Brain microvascular endothelial cell (primary cell): ENCODE data around the gene B4GALNT4.
"Not testable (repeated sequence)": the region's sequence is repeated elsewhere in the genome, so short reads cannot be mapped to it uniquely, and the experiment has no call there.

Experiments
- DNase-seq: peaks from one replicate; pipeline ENCODE4 v3.0.0-alpha.2; 2020
- H3K27ac ChIP-seq: fragments of 250-450 bp; sonication (Bioruptor Pico); 2 replicates; pipeline ENCODE4 v1.5.1; 2020; ENCODE audit warnings: mild to moderate bottlenecking, moderate library complexity
- H3K27me3 ChIP-seq: fragments of 250-450 bp; sonication (Bioruptor Pico); replicated peaks from 2 replicates; pipeline ENCODE4 v1.5.1; 2020; ENCODE audit warnings: mild to moderate bottlenecking
- H3K36me3 ChIP-seq: fragments of 250-450 bp; sonication (Bioruptor Pico); replicated peaks from 2 replicates; pipeline ENCODE4 v1.5.1; 2020; ENCODE audit warnings: mild to moderate bottlenecking
- H3K4me3 ChIP-seq: 2 replicates; pipeline ENCODE4 v1.5.1; 2011; ENCODE audit warnings: low read depth, mild to moderate bottlenecking, control low read depth, low read length, moderate library complexity
- in situ Hi-C: cut with HindIII; loops from 2 replicates; pipeline ENCODE4 v1.10.0; 2017; ENCODE audit warnings: low sequenced_read_pairs, low pct_ligation_motif_present
- TF ChIP-seq, protein P1 (sequence below): IDR thresholded peaks from 2 replicates; pipeline ENCODE4 v1.5.1; 2011; ENCODE audit warnings: low read depth, mild to moderate bottlenecking, moderate library complexity, low read length, control low read depth, inconsistent platforms; ENCODE audit errors: missing control alignments

The B4GALNT4 gene

DNA sequence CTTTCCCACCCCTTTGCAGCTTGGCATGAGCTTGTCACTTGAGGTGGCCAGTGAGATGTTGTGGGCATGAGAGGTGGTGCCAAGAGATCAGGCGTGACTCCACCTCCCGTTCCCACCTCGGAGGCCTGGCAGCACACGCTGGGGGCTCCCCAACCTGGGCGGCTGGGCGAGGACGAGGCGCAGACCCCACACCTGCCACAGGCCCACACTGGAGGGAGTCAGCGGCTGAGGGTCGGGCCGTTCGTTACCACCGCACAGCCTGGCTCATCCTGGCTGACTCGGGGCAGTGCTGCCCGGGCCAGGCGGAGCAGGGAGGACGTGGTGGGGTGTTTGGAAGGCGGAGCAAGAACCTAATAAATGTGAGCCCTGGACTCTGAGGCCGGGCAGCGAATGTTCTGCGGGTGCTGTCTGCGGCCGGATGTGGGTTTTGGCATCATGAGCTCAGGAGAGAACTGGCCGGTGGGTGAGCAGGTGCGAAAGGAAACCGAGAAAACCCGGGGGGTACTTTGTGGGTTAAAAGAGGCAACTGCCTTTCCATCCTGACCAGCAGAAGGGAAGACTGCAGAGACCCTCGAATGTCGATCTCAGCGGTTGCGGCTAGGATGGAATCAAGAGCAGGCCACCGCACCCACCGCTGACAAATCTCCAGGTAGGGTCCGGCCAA, 38.5 kb upstream of the B4GALNT4 start:
- no peaks in the 10 kb centered on the region for H3K27me3 ChIP-seq
- H3K27ac ChIP-seq, result no peak overlapping the region
- TF ChIP-seq, protein P1, sequence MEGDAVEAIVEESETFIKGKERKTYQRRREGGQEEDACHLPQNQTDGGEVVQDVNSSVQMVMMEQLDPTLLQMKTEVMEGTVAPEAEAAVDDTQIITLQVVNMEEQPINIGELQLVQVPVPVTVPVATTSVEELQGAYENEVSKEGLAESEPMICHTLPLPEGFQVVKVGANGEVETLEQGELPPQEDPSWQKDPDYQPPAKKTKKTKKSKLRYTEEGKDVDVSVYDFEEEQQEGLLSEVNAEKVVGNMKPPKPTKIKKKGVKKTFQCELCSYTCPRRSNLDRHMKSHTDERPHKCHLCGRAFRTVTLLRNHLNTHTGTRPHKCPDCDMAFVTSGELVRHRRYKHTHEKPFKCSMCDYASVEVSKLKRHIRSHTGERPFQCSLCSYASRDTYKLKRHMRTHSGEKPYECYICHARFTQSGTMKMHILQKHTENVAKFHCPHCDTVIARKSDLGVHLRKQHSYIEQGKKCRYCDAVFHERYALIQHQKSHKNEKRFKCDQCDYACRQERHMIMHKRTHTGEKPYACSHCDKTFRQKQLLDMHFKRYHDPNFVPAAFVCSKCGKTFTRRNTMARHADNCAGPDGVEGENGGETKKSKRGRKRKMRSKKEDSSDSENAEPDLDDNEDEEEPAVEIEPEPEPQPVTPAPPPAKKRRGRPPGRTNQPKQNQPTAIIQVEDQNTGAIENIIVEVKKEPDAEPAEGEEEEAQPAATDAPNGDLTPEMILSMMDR, result no peak
- no peak for DNase-seq
- in situ Hi-C loops, result no loop called here
- H3K36me3 ChIP-seq, result no peaks in the 10 kb centered on the region
- no peak overlapping the region for H3K4me3 ChIP-seq

DNA sequence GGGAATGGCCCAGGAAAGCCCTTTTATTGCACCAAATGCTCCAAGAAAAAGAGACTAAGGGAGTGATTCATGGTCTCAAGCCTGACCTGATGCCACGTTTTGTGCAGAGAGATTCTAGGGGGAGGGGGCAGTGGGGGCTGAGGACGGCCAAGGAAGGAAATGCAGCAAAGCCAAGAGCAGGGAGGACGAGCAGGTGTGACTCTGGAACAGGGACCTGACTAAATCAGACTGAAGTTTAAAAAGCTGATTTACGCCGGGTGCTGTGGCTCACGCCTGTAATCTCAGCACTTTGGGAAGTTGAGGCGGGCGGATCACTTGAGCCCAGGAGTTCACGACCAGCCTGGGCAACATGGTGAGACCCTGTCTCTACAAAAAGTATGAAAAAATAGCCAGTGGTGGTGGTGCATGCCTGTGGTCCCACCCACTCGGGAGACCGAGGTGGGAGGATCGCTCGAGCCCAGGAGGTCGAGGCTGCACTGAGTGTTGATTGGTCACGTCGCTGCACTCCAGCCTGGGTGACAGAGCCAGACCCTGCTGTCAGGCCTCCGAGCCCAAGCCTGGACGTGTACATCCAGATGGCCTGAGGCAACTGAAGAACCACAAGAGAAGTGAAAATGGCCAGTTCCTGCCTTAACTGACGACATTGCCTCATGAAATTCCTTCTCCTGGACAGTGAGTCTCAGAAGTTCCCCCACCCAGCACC, 37.8 kb upstream of the B4GALNT4 start:
- H3K27me3 ChIP-seq, result no peaks in the 10 kb centered on the region
- no peaks in the 10 kb centered on the region for H3K36me3 ChIP-seq
- no peak for DNase-seq
- in situ Hi-C loops, result no loop called here
- no peak overlapping the region for H3K27ac ChIP-seq
- TF ChIP-seq, protein P1, result no peak
- H3K4me3 ChIP-seq, result no peak overlapping the region

DNA sequence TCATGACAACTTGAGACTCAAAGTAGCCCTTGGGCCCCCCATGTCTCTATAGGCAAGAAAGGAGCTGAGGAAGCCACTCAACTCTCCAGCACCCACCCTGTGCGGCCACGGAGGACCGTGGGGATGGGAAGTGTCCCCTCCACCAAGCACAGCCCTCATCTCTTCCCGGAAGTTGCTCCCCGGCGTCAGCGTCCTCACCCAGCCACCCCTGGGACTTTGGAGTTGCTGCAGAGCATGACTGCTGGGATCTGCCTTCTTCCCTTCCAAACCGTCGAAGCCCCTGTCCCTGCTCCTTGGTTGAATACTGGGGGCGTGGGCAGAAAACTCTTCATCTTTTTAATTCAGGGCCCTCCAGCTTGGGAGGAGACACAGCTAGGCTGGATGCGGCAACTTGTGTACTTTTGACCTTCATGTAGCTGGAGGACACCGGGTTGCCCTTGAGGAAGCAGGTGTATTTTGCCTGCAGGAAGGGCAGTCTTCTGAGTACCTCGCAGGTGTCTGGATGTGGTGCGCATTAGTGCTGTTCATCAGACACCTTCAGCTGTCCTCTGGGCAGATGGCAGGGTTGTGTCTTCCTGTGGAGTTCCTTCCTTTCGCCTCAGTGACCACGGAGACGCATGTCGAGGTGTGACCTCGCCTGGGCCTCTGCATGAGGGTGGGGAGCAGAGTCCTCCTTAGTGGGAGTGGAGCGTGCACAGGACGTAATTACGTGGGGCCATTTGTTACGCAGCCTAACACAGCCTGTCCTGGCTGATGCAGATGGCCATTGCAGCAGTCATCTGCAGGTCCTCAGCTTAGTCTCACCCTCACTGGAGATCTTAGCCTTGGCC, 36.4 kb upstream of the B4GALNT4 start:
- H3K4me3 ChIP-seq, result no peak overlapping the region
- no peaks in the 10 kb centered on the region for H3K36me3 ChIP-seq
- H3K27ac ChIP-seq, result no peak overlapping the region
- TF ChIP-seq, protein P1, result no peak
- H3K27me3 ChIP-seq, result no peaks in the 10 kb centered on the region
- DNase-seq, result no peak
- in situ Hi-C loops, result no loop called here

DNA sequence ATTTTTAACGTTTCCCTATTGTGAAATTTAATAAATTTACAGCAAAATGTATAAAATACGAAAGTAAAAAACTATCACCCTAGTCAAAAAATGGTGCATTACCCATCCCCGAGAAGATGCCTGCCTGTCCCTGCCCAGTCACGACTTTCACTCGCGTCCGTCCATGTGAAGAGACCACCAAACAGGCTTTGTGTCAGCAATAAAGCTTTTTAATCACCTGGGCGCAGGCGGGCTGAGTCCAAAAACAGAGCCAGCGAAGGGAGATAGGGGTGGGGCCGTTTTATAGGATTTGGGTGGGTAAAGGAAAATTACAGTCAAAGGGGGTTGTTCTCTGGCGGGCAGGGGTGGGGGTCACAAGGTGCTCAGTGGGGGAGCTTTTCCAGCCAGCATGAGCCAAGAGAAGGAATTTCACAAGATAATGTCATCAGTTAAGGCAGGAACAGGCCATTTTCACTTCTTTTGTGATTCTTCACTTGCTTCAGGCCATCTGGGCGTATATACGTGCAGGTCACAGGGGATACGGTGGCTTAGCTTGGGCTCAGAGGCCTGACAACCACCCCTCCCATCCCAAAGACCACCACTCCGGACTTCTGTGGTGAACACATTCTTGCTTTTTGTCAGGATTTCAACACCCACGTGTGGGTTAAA, 35.6 kb upstream of the B4GALNT4 start:
- DNase-seq, H3K36me3 ChIP-seq, H3K27me3 ChIP-seq, H3K27ac ChIP-seq, in situ Hi-C loops, H3K4me3 ChIP-seq: not testable (repeated sequence)

DNA sequence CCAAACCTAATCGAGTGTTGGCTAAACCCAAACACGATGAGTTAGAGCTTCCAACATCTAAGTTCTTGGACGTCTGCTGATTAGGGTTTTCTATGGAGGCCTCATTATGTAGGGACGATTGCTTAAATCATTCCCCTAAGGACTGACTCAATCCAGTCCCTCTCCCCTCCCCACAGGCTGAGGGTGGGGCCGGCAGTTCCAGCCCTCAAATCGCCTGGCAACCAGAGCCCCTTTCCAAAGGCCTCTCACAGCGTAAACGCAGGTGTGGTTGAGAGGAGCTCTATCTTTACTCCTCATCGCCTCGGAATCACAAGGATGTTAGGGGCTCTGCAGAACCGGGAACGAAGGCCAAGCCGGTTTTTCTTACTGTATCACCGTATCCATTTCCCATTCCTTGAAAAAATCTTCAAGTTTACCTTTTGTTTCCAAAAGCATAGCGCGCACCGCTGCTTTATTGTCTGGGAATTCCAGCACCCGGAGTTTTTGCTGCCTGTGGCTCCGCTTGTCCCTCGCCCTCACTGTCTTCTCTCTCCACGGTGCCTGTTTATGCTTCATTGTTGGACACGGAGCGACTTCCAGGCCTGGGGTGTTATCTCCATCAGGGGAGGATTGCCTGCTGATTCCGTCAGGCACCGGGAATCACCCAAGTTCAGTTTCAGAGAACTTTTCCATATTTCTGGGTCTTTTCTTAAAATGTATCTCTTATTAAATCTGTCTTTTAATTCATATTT, 34.9 kb upstream of the B4GALNT4 start:
- Histone ChIP-seq H3K36me3 (no peaks in the 10 kb centered on the region), H3K4me3 (no peak overlapping the region), H3K27ac (no peak overlapping the region), H3K27me3 (no peaks in the 10 kb centered on the region)
- in situ Hi-C loops, result no loop called here
- no peak for DNase-seq
- TF ChIP-seq, protein P1, result no peak
